Tibial nerve (tissue), 4 donors: ENCODE measurements around the gene CEP290. TPM values are rescaled to one million over a fixed set of nuclear protein-coding genes. Genes with fewer than 3 reads are reported as not detected.

Source experiments
- DNase-seq, 2 donors: peaks; one replicate each; pipeline ENCODE4 v3.0.0-alpha.2; 2019; ENCODE audit warnings: low spot score in 2 of 2
- H3K27ac ChIP-seq, 4 donors: fragments of 200-600 bp; sonication (generic) in 3 of 4; one replicate each; pipeline ENCODE4 v1.5.1; 2017 to 2019; ENCODE audit warnings: mild to moderate bottlenecking in 1 of 4
- H3K27me3 ChIP-seq, 2 donors: fragments of 200-600 bp; sonication (generic) in 1 of 2; one replicate each; pipeline versions ENCODE4 v1.5.1 to v1.6.0; 2017 to 2019
- H3K36me3 ChIP-seq, 3 donors: fragments of 200-600 bp; sonication (generic); one replicate each; pipeline ENCODE4 v1.5.1; 2018 to 2019
- H3K4me1 ChIP-seq, 4 donors: fragments of 200-600 bp; sonication (generic) in 3 of 4; one replicate each; pipeline ENCODE4 v1.5.1; 2017 to 2019
- H3K4me3 ChIP-seq, 4 donors: fragments of 200-600 bp; sonication (generic) in 3 of 4; one replicate each; pipeline ENCODE4 v1.5.1; 2017 to 2019; ENCODE audit warnings: mild to moderate bottlenecking in 1 of 4, moderate library complexity in 1 of 4
- H3K9me3 ChIP-seq, 4 donors: fragments of 200-600 bp; sonication (generic) in 3 of 4; one replicate each; pipeline ENCODE4 v1.5.1; 2017 to 2019
- CTCF ChIP-seq, 5 experiments: fragments of 200-600 bp in 3 of 5; fragments of 450-650 bp in 2 of 5; sonication (generic) in 3 of 5; IDR thresholded peaks; one replicate each; pipeline ENCODE4 v1.5.1; 2016 to 2019; ENCODE audit warnings: antibody characterized with exemption in 5 of 5, mild to moderate bottlenecking in 3 of 5, moderate library complexity in 2 of 5
- EP300 ChIP-seq, 2 donors: sonication (generic); formaldehyde crosslinking; IDR thresholded peaks; one replicate each; pipeline ENCODE4 v1.6.1; 2017; ENCODE audit warnings: antibody characterized with exemption in 2 of 2, mild to moderate bottlenecking in 1 of 2
- POLR2A ChIP-seq, 2 donors: fragments of 450-650 bp; IDR thresholded peaks; one replicate each; pipeline ENCODE4 v1.6.1; 2017; ENCODE audit warnings: antibody characterized with exemption in 2 of 2, mild to moderate bottlenecking in 2 of 2, moderate library complexity in 2 of 2
- WGBS, 2 donors: methylation state at CpG; one replicate each; pipeline ENCODE4 v1.1.5; 2018; 5-methylcytosine and 5-hydroxymethylcytosine counted together
- total RNA-seq, 4 donors: library from RNA; depleted of rRNA; stranded (reverse); fragments of >200 nt; gene quantifications; one replicate each; pipeline ENCODE4 v1.1.0, GENCODE V29; 2016

Gene CEP290
- total RNA-seq, 4 donors from 2014 or later: 34.3 to 43.7 (median 38.3) TPM

GRCh38 chr12:88081247-88081646 lies 60.6 kb downstream of the CEP290 start:
- Histone ChIP-seq H3K27me3 (no peaks in the 10 kb centered on the region), H3K9me3 (no peaks in the 10 kb centered on the region), H3K4me1 (no peaks in the 10 kb centered on the region), H3K27ac (no peak overlapping the region), H3K4me3 (no peak overlapping the region), H3K36me3 (peaks cover 0 to 68% (median 7%) of the 10 kb centered on the region in 3 donors)
- TF ChIP-seq EP300 (IDR thresholded peaks at IDR 0.05) (no peak), POLR2A (IDR thresholded peaks at IDR 0.05) (no peak), CTCF (IDR thresholded peaks at IDR 0.05) (no peak)
- DNase-seq: no peak

GRCh38 chr12:88067301-88067700 lies 74.6 kb downstream of the CEP290 start:
- peaks cover 0 to 27% (median 2%) of the 10 kb centered on the region in 3 donors for H3K36me3 ChIP-seq
- WGBS, 2 donors: 90 to 97% methylated on average over 9 of the region's 9 CpGs
- no peak overlapping the region for H3K27ac ChIP-seq
- H3K27me3 ChIP-seq: no peaks in the 10 kb centered on the region
- H3K9me3 ChIP-seq: no peaks in the 10 kb centered on the region
- H3K4me3 ChIP-seq: no peak overlapping the region
- no peak for TF ChIP-seq EP300 (IDR thresholded peaks at IDR 0.05)
- no peak for TF ChIP-seq POLR2A (IDR thresholded peaks at IDR 0.05)
- no peak for TF ChIP-seq CTCF (IDR thresholded peaks at IDR 0.05)
- no peaks in the 10 kb centered on the region for H3K4me1 ChIP-seq
- no peak for DNase-seq

- 84 to 89% methylated on average over 2 of the region's 2 CpGs for WGBS, 2 donors
Observed at GRCh38 chr12:88063375-88063774, 78.5 kb downstream of the CEP290 start.

GRCh38 chr12:88062474-88062873 lies 79.4 kb downstream of the CEP290 start:
- Histone ChIP-seq H3K4me1 (no peaks in the 10 kb centered on the region), H3K36me3 (peaks cover 0 to 35% (median 0%) of the 10 kb centered on the region in 3 donors), H3K4me3 (no peak overlapping the region), H3K27ac (no peak overlapping the region), H3K9me3 (no peaks in the 10 kb centered on the region), H3K27me3 (no peaks in the 10 kb centered on the region)
- no peak for DNase-seq
- TF ChIP-seq POLR2A (IDR thresholded peaks at IDR 0.05): no peak
- no peak for TF ChIP-seq CTCF (IDR thresholded peaks at IDR 0.05)
- no peak for TF ChIP-seq EP300 (IDR thresholded peaks at IDR 0.05)
- 92 to 94% methylated on average over 1 of the region's 1 CpG for WGBS, 2 donors

More at GRCh38 chr12:88063375-88063774, 78.5 kb downstream of the CEP290 start:
- Histone ChIP-seq H3K9me3 (no peaks in the 10 kb centered on the region), H3K4me3 (no peak overlapping the region), H3K27ac (no peak overlapping the region), H3K27me3 (no peaks in the 10 kb centered on the region), H3K36me3 (peaks cover 0 to 26% (median 0%) of the 10 kb centered on the region in 3 donors), H3K4me1 (no peaks in the 10 kb centered on the region)
- no peak for DNase-seq
- TF ChIP-seq CTCF (IDR thresholded peaks at IDR 0.05): no peak
- no peak for TF ChIP-seq EP300 (IDR thresholded peaks at IDR 0.05)
- TF ChIP-seq POLR2A (IDR thresholded peaks at IDR 0.05): no peak

GRCh38 chr12:88058719-88059077 lies 83.2 kb downstream of the CEP290 start:
- TF ChIP-seq POLR2A (IDR thresholded peaks at IDR 0.05) (no peak), CTCF (IDR thresholded peaks at IDR 0.05) (no peak), EP300 (IDR thresholded peaks at IDR 0.05) (no peak)
- no peak overlapping the region for H3K4me3 ChIP-seq
- H3K4me1 ChIP-seq: peaks cover 0 to 5% (median 0%) of the 10 kb centered on the region in 4 donors
- H3K9me3 ChIP-seq: no peaks in the 10 kb centered on the region
- peaks cover 0 to 43% (median 0%) of the 10 kb centered on the region in 3 donors for H3K36me3 ChIP-seq
- WGBS, 2 donors: 94 to 95% methylated on average over 1 of the region's 1 CpG
- H3K27ac ChIP-seq: no peak overlapping the region
- no peaks in the 10 kb centered on the region for H3K27me3 ChIP-seq
- DNase-seq: no peak
